GM18873 (cell line): ENCODE results near the gene TBCEL.
"Not testable (repeated sequence)": the region's sequence is repeated elsewhere in the genome, so short reads cannot be mapped to it uniquely, and the experiment has no call there.

Source experiments
- ATAC-seq: cut with Tn5 transposase; IDR thresholded peaks from one replicate; pipeline ENCODE4 v1.9.1; 2021; ENCODE audit warnings: mild to moderate bottlenecking, moderate library complexity, moderate number of reproducible peaks; ENCODE audit not compliant: unreplicated experiment, low FRiP score

The TBCEL gene

DNA sequence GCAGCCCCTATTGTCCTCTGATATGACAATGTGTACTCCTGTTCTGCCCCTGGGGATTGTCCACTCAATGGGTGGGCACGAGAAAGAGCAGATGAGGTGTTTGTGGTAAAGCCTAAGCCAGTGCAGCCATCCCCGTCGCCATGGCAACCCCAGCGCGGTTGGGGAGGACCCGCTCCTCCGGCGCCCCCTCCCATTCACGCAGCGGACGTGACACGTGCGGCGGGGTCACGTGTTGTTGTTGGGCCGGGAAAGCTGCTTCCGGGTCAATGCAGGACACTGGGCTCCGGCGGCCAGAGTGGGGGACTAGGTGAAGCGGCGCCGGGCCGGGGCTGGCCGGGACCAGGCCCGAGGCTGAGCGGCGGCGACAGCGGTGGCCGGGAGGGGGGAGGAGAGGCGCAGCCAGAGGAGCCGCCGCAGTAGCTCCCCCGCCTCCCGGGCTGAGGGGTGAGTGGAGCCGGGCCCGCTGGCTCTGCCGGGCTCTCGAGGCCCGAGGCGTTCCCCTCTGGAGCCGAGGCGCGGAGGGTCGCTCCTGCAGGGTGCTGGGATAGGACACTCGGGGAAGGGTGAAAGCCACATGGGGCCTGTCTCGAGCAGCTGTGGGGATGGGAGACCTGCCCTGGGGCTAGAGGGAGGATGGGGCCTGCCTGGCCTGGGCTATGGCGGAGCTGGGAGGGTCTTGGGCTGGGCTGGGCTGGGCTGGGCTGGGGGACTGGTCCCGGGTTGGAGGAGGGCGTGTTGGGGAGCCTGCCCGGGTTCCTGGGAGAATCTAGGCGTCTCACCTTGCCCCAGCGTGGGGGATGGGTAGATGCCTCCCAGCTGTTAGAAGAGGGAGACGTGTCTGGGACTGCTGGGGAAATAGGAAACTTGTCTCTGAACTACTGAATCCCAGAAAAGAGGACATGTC lies at the start of gene TBCEL:
Gene TBCEL, plus strand, starts transcription at position 255 of the 904 bp plus-strand sequence. CDS start 21,589 bp downstream, outside the sequence.
- ATAC-seq = peak; percentile 85

DNA sequence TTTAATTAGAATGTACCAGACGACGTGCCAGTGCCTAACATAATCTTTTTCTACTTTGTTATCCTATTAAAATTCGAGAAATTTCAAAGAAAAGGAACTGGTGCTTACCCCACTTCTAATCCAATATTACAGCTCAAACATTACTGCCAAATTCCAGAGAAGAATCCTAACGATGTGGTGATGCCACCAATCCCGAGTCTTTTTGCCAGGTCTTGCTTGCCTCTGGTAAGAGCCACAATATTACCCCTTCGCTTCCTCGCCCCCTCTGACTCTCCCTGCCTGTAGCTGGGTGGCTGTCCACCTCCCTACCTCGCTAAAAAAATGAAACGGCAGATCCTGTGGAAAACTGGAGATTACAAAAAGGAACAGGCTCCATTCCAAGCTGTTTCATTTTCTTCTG lies 49.4 kb upstream of the TBCEL start:
- no peak for ATAC-seq

- no peak for ATAC-seq
Observed at GRCh38 chr11:120974965-120975364, 48.9 kb upstream of the TBCEL start.

GRCh38 chr11:120977266-120978137 lies 46.4 kb upstream of the TBCEL start:
- no peak for ATAC-seq

DNA sequence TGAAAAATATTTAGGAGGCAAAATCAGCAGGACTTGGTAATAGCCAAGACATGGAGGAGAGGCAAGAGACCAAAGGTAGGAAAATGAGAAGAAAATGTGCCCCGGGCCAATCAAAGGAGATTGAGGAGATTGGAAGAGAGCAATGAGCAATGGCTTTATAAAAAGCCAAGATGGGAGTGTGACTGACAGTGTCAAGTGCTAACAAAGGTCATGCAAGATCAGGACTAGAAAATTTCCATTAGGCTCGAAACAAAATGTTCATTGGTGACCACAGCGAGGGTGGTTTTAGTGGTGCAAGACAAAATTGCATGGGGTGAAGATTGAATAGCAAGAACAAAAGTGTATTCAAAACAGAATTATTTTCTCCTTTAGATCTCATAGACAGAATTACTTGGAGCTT lies 45.2 kb upstream of the TBCEL start:
- ATAC-seq = no peak

GRCh38 chr11:120985718-120986569 lies 38.0 kb upstream of the TBCEL start:
- ATAC-seq = no peak

DNA sequence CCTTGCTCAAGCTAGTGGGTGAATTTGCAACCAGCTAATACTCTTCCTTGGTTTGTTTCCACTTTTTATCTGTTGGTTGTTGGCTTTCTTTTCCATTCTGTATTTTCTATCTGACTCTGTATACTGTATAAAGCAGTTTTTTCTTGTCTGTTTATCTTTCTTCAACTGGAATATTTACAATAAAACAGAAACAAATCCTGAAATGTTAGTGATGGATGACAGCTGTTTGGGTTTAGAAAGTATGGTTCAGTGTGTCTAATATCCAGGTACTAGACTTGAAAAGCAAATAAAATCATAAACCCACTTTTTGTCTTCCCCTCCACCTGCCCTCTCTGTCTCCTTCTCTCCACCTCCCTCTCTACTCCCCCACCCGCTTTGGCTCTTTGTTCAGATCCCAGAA lies 35.3 kb upstream of the TBCEL start:
- no peak for ATAC-seq

DNA sequence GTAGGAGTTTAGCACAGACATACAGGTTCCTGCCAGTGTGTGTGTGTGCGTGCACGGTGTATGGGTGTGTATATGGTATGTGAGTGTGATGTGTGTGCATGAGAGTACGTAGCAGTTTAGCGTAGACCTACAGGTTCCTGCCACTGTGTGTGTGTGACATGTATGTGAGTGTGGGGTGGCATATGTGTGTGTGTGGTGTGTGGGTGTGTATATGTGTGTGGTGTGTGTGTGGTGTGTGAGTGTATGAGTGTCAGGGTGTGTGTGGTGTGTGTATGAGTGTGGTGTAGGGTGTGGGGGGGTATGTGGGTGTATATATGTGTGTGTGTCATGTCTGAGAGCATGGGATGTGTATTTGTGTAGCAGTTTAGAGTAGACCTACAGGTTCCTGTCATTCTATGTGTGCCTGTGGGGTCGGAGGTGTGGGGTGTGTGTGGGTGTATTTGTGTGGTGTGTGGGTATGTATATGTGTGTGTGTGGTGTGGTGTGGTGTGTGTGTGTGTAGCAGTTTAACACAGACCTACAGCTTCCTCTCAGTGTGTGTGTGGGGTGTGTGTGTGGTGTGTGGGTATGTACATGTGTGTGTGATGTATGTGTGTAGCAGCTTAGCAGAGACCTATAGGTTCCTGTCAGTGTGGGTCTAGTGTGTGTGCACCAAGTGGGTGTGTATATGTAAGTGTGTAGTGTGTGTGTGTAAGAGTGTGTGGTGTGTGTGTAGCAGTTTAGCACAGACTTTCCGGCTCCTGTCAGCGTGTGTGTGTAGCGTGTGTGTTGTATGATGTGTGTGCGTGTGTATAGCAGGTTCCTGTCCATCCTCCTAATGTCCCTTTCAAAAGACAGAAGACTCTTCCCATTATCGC lies 31.8 kb upstream of the TBCEL start:
- ATAC-seq = no peak

- no peak for ATAC-seq
Observed at GRCh38 chr11:120994091-120994859, 29.6 kb upstream of the TBCEL start.

DNA sequence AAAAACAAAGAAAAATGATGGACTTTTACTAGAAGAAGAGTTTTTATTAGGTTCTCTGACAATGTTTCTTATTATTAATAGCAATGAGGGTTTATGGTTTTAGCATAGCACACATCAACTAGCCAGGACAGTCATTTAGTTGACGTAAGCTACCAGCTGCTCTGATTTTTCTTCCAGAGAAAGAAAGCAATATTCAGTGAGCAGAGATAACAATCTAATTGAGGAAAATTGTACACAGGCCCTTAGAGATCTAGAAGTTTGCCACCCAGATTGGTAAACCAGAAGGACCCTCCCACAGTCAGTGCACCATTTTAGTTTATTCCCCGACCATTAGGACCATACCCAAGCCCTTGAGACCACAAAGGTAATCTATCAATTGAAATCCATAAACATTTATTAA lies 28.7 kb upstream of the TBCEL start:
- ATAC-seq = no peak

GRCh38 chr11:120996973-120997372 lies 26.9 kb upstream of the TBCEL start:
- ATAC-seq = no peak

GRCh38 chr11:120998581-120998980 lies 25.3 kb upstream of the TBCEL start:
- no peak for ATAC-seq

DNA sequence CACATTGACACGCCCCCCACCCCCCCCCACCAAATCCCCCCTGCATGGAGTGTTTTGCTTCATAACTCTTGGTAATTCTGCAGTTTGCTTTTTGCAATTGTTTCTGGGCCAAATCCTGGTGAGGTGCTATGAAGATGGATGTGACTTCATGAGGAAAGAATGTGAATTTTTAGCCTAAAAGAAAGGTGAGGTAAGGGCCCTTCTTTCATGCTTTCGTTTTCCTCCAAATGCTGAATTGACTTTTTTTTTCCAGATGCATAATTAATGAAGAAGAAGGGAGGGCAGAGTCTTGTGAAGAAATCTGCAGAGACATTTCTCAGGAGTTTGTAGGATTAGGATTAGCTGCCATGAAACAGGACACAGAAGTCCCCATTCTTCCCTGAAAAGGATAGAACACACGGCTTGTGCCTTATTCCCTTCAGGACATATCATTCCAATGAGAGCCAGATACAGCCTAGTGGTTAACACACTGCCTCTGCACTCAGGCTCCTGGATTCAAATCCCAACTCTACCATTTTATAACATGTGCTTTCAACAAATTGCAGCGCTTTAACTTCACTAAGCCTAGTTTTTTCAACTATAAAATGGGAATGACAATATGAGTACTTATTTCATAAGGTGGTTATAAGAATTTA lies 19.6 kb upstream of the TBCEL start:
- ATAC-seq = no peak

DNA sequence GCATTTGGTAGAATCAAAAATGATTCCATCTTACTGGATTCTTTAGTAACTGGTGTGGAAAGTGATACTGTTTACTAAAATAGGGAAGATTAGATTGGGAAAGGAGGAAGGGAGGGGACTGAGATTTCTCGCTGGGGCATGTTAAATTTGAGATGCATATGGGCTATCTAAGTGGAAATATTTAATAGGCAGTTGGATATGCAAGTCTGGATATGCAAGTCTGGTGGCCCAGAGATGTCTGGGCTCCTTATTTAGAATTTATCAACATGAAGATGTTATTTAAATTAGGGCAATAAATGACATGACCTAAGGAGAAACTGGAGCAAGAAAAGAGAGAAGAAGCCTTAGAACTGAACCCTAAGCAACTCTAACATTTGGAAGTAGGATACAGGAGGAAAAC lies 17.0 kb upstream of the TBCEL start:
- ATAC-seq = no peak

- no peak for ATAC-seq
Observed at GRCh38 chr11:121008551-121008950, 15.4 kb upstream of the TBCEL start.

DNA sequence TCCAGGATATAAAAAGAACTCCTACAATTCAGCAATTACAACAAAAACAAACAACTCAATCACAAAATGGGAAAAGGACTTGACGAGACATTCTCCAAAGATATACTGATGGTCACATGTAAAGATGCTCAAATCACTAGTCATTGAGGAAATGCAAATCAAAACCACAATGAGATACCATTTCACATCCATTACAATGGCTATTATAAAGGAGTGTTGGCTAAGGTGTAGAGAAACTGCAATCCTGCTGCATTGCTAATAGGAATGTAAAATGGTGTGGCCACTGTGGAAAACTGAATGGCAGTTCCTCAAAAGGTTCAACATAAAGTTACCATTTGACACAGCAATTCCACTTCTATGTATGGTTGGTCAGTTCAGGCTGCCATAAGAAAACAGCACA lies 11.8 kb upstream of the TBCEL start:
- ATAC-seq = no peak

DNA sequence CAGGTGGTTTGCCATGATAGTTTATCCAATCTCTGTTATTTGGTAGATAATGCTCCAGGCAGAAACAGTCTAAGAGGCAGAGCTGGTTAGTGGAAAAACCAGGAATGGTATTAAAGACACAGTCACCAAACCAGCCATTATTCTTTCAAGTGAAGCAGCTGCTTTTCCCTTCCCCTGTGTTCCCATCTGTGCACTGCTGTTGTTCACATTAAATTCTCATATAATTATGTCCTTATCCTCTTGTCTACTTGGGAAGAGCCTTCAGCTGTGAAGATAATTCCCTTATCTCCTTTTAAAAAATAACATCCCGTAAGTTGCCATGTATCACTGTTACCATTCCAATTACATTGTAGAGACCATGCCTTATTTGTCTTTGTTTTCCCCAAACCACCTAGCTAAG lies 5.2 kb upstream of the TBCEL start:
- no peak for ATAC-seq

GRCh38 chr11:121021718-121022117 lies 2.2 kb upstream of the TBCEL start:
- ATAC-seq = not testable (repeated sequence)
